ENCODE measurements around the gene SLC22A1.

GRCh38 chr6:160161647-160161986, 40.0 kb downstream of the SLC22A1 start:
- TF ChIP-seq FOXM1 (IDR thresholded peaks at IDR 0.05; ENCODE audit: borderline replicate concordance, low read depth) = no peak
- TF ChIP-seq TAF1 (IDR thresholded peaks at IDR 0.05; ENCODE audit: low read depth) = no peak
- no peak for TF ChIP-seq MAX (IDR thresholded peaks at IDR 0.05)
- TF ChIP-seq EP300 (IDR thresholded peaks at IDR 0.05; ENCODE audit: borderline replicate concordance) = no peak
- no peak for TF ChIP-seq RAD21 (IDR thresholded peaks at IDR 0.05; ENCODE audit: low read depth)
- TF ChIP-seq ZBTB7A (IDR thresholded peaks at IDR 0.05; ENCODE audit: low read depth) = no peak
- TF ChIP-seq EGR1 (IDR thresholded peaks at IDR 0.05) = no peak
- TF ChIP-seq CEBPB (IDR thresholded peaks at IDR 0.05) = no peak
- TF ChIP-seq USF1 (IDR thresholded peaks at IDR 0.05) = no peak

Measured in Ishikawa (cell line).